ENCODE measurements around the gene FBXO31. TPM values are rescaled to one million over a fixed set of nuclear protein-coding genes. Genes with fewer than 3 reads are reported as not detected.
A peak's percentile ranks its signal among the peaks of the same experiment; 100 is the strongest.

The FBXO31 gene
- total RNA-seq, 1 donor from 2014 or later, result 28.9 TPM

DNA sequence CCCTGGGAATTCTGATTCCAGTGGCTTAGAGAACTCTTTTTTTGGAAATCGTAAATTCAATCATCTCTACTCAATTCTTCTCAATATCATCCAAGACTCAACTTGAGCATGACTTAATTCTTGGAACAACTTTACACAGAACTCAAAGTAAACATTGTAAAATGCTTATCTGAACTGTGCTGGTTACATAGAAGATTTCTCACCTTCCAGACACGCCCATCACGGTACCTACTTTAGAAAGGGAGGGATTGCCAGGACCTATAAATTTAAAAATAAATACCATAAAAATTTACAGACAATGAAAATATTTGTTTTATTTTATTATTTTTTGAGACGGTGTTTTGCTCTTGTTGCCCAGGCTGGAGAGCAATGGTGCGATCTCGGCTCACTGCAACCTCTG is 35.1 kb upstream of the FBXO31 start:
- no peaks in the 10 kb centered on the region for H3K27me3 ChIP-seq (ENCODE audit: control insufficient read depth, insufficient read depth, low read length)
- DNase-seq (ENCODE audit: low read depth), result no peak
- TF ChIP-seq, protein P1, sequence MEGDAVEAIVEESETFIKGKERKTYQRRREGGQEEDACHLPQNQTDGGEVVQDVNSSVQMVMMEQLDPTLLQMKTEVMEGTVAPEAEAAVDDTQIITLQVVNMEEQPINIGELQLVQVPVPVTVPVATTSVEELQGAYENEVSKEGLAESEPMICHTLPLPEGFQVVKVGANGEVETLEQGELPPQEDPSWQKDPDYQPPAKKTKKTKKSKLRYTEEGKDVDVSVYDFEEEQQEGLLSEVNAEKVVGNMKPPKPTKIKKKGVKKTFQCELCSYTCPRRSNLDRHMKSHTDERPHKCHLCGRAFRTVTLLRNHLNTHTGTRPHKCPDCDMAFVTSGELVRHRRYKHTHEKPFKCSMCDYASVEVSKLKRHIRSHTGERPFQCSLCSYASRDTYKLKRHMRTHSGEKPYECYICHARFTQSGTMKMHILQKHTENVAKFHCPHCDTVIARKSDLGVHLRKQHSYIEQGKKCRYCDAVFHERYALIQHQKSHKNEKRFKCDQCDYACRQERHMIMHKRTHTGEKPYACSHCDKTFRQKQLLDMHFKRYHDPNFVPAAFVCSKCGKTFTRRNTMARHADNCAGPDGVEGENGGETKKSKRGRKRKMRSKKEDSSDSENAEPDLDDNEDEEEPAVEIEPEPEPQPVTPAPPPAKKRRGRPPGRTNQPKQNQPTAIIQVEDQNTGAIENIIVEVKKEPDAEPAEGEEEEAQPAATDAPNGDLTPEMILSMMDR (IDR thresholded peaks at IDR 0.05; ENCODE audit: insufficient read depth, low read length, poor library complexity, severe bottlenecking), result no peak
- peaks cover 2% of the 10 kb centered on the region for H3K36me3 ChIP-seq (ENCODE audit: control insufficient read depth, insufficient read depth, low read length)
- no peak overlapping the region for H3K4me3 ChIP-seq (ENCODE audit: low read depth, low read length)

DNA sequence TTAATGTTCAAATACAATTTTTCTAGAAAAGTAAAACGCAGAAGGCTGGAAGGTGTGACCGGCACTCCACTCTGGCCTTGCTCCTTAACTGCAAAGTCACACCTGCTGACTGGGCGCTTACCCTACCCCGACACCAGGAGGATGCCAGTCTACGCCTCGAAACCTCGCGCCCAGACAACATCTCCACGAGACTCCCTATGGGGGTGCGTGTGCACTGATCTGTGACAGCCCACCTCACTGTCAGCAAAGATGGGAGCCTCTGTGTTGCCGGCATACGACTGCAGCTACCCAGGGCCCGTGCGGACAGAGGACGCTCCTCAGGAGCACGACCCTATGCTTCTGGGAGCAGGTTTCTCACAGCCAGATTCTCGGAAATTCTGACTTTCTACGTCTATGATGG is 34.6 kb upstream of the FBXO31 start:
- peaks cover 2% of the 10 kb centered on the region for H3K36me3 ChIP-seq (ENCODE audit: control insufficient read depth, insufficient read depth, low read length)
- no peak overlapping the region for H3K4me3 ChIP-seq (ENCODE audit: low read depth, low read length)
- H3K27me3 ChIP-seq (ENCODE audit: control insufficient read depth, insufficient read depth, low read length), result no peaks in the 10 kb centered on the region
- TF ChIP-seq, protein P1 (IDR thresholded peaks at IDR 0.05; ENCODE audit: insufficient read depth, low read length, poor library complexity, severe bottlenecking), result no peak
- no peak for DNase-seq (ENCODE audit: low read depth)

DNA sequence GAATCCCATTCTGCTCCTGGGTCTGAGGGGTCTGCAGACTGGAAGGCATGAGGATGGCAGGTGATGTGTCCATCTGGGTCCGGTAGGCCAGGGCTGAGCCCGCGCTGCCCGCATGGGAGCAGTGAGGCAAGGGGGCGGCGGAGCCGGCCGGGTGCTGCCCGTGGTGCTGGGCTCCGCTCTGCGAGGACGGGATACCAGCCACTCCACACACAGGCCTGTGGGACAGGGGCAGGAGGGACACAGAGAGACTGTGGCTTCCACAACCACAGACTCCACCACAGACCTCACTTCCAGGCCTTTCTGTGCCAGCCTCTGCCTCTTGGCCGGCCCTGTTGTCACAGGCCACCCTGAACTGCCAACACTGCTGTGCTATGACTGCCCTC is 33.9 kb upstream of the FBXO31 start:
- TF ChIP-seq, protein P1 (IDR thresholded peaks at IDR 0.05; ENCODE audit: insufficient read depth, low read length, poor library complexity, severe bottlenecking), result no peak
- Histone ChIP-seq H3K27me3 (ENCODE audit: control insufficient read depth, insufficient read depth, low read length) (no peaks in the 10 kb centered on the region), H3K36me3 (ENCODE audit: control insufficient read depth, insufficient read depth, low read length) (no peaks in the 10 kb centered on the region), H3K4me3 (ENCODE audit: low read depth, low read length) (no peak overlapping the region)
- DNase-seq (ENCODE audit: low read depth), result no peak

DNA sequence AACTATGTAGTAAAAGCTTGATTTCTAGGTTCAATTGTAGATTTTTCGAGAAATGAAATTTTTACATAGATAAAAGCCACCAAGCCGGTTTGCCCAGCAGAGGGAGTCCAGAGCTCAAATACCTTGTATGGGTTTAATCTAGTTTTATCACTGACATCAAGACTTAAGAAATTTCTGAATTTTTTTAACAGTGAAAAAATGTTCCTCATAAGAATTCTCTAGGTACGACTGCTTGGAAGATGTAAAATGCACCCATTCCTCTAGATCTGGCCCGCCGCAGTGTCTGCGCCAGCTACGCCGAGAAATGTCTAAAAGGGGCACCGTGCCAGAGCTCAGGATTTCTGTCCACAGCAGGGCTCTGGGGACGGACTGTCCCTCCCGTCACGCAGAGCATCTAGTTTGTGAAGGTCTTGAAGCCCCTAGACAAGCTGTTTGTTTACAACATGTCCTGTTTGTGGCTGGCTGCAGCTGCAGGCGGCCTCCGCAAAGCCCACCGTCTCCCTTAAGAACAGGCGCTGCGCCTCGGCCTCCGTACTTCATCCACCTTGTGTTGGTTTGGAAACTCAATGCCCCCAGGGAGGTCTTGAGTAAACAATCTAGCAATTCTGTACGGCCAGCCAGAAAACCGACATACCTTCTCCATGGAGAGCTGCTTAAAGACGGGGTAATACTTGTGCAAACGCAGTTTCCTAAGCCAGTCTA is 33.4 kb upstream of the FBXO31 start:
- TF ChIP-seq, protein P1 (IDR thresholded peaks at IDR 0.05; ENCODE audit: insufficient read depth, low read length, poor library complexity, severe bottlenecking), result peak; percentile 69
- Histone ChIP-seq H3K36me3 (ENCODE audit: control insufficient read depth, insufficient read depth, low read length) (no peaks in the 10 kb centered on the region), H3K27me3 (ENCODE audit: control insufficient read depth, insufficient read depth, low read length) (no peaks in the 10 kb centered on the region), H3K4me3 (ENCODE audit: low read depth, low read length) (no peak overlapping the region)
- DNase-seq (ENCODE audit: low read depth), result no peak

DNA sequence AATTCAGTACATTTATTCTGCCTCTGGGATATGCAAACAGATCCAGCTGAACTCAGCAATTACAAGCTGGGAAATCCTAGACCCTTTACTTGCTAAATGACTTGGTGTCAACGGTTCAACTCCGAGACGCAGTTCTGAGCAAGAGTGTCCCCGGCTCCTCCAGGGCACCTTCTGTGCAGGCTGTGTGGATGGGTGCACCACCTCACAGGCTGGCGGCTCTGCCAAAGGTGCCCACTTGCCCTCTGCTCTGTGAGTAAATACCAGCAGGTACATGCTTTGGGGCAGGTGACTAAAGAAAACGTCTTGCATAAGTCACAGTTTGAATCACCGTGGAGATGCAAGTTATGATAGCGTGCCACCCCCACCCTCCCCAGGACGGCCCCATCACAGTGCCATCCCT is 31.9 kb upstream of the FBXO31 start:
- TF ChIP-seq, protein P1 (IDR thresholded peaks at IDR 0.05; ENCODE audit: insufficient read depth, low read length, poor library complexity, severe bottlenecking), result no peak
- no peaks in the 10 kb centered on the region for H3K36me3 ChIP-seq (ENCODE audit: control insufficient read depth, insufficient read depth, low read length)
- H3K27me3 ChIP-seq (ENCODE audit: control insufficient read depth, insufficient read depth, low read length), result no peaks in the 10 kb centered on the region
- H3K4me3 ChIP-seq (ENCODE audit: low read depth, low read length), result no peak overlapping the region
- DNase-seq (ENCODE audit: low read depth), result no peak

DNA sequence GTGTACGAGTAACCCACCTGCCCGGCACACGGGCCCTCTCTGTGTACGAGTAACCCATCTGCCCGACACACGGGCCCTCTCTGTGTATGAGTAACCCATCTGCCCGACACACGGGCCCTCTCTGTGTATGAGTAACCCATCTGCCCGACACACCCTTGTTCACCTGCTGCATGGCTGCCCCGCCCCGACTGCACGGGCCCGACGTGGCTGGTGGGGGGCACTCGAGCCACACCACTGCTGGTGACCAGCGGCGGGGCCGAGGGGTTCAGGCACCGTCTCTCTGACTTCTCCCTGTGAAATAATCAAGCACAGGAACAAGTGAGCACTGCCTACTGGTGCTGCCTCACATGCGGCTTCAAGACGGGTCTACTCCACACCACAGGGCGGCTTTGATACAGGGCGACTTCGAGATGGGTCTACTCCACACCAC is 30.7 kb upstream of the FBXO31 start:
- Histone ChIP-seq H3K4me3 (ENCODE audit: low read depth, low read length) (no peak overlapping the region), H3K36me3 (ENCODE audit: control insufficient read depth, insufficient read depth, low read length) (no peaks in the 10 kb centered on the region)

More for the DNA sequence above, 30.7 kb upstream of the FBXO31 start:
- no peak for DNase-seq (ENCODE audit: low read depth)
- no peaks in the 10 kb centered on the region for H3K27me3 ChIP-seq (ENCODE audit: control insufficient read depth, insufficient read depth, low read length)
- TF ChIP-seq, protein P1 (IDR thresholded peaks at IDR 0.05; ENCODE audit: insufficient read depth, low read length, poor library complexity, severe bottlenecking), result no peak
